Activated naive CD8-positive, alpha-beta T cell treated with anti-CD3 and anti-CD28 coated beads, Interleukin-2, amount 10 ng/mL, durations not matched to agents 7 days and 5 days (primary cell): ENCODE results near the gene TJP1. TPM values are rescaled to one million over a fixed set of nuclear protein-coding genes. Genes with fewer than 3 reads are reported as not detected.

Source experiments
- ATAC-seq: fragments of 150-1000 bp; cut with Tn5 transposase; one replicate; pipeline ENCODE4 v1.10.0; 2021; ENCODE audit warnings: low read depth, moderate library complexity
- POLR2A ChIA-PET: fragments of 350-600 bp; sonication (Branson Sonifier 250); formaldehyde crosslinking; loops from one replicate; lab custom pipeline; 2021; ENCODE audit warnings: antibody characterized with exemption; lab: Charles Lee
- DNase-seq: peaks from one replicate; pipeline ENCODE4 v3.0.0; 2021
- H3K27ac Mint-ChIP-seq: one replicate; pipeline ENCODE4 v1.8.0; 2022; ENCODE audit warnings: mild to moderate bottlenecking, mixed read lengths
- H3K27me3 Mint-ChIP-seq: one replicate; pipeline ENCODE4 v1.8.0; 2022; ENCODE audit warnings: mild to moderate bottlenecking, moderate library complexity, mixed read lengths
- H3K36me3 Mint-ChIP-seq: one replicate; pipeline ENCODE4 v1.8.0; 2021; ENCODE audit warnings: mild to moderate bottlenecking, mixed read lengths
- H3K4me1 Mint-ChIP-seq: one replicate; pipeline ENCODE4 v1.8.0; 2021; ENCODE audit warnings: mixed read lengths
- H3K4me3 Mint-ChIP-seq: one replicate; pipeline ENCODE4 v1.8.0; 2022; ENCODE audit warnings: mild to moderate bottlenecking, moderate library complexity, mixed read lengths
- H3K9me3 Mint-ChIP-seq: one replicate; pipeline ENCODE4 v1.8.0; 2021; ENCODE audit warnings: mixed read lengths
- total RNA-seq, 2 experiments: library from RNA; stranded (reverse); gene quantifications; one replicate each; pipeline ENCODE4 v1.2.3, GENCODE V29; 2021

Gene TJP1
- total RNA-seq, 2 experiments from 2014 or later: not detected

DNA sequence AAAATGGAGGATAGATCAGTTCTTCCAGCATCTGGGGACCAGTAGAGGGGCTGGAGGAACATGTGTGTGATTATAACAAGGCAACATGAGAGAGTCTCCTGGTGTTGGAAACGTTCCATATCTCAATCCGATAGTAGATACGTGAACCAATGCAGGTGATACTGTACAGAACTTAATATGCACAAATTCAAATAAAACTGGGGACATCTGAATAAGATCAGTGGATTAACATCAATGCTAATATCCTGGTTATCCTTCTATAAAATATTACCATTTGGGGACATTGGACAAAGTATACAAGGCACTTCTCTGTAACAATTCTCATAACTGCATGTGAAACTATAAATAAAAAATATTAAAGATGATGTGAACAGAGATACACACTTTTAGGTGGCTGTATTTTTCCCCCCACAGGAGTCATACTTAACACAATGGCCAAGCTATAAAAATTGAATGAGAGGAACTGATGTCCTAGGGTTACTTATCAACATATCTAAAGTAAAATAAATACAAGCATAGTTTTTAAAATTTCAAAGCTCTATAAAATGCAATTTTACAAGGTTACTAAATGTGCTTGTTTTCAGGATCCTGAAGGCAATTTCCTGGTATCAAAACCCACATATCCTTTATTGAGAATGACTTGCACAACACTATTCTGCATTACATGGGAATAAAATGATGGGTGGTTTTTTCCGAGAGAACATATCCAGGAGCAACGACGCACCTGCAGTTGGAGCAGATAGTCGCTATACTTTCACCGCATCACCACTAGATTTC is 31.1 kb upstream of the TJP1 start:
- POLR2A ChIA-PET: no interaction called here
- ATAC-seq: no peak
- Mint-ChIP-seq H3K27ac (no peak overlapping the region), H3K36me3 (no peaks in the 10 kb centered on the region), H3K9me3 (no peaks in the 10 kb centered on the region), H3K4me3 (no peak overlapping the region), H3K27me3 (peaks cover 9% of the 10 kb centered on the region), H3K4me1 (no peaks in the 10 kb centered on the region)
- no peak for DNase-seq

- Mint-ChIP-seq H3K4me1 (no peaks in the 10 kb centered on the region), H3K4me3 (no peak overlapping the region), H3K27me3 (peaks cover 9% of the 10 kb centered on the region), H3K27ac (no peak overlapping the region), H3K9me3 (peaks cover 8% of the 10 kb centered on the region), H3K36me3 (no peaks in the 10 kb centered on the region)
- POLR2A ChIA-PET: no interaction called here
- ATAC-seq: no peak
- no peak for DNase-seq
Observed at GRCh38 chr15:29852201-29852600, 29.9 kb upstream of the TJP1 start.

- H3K27me3 Mint-ChIP-seq: peaks cover 4% of the 10 kb centered on the region
- POLR2A ChIA-PET: no interaction called here
Observed at GRCh38 chr15:29849716-29850115, 27.4 kb upstream of the TJP1 start.

GRCh38 chr15:29849218-29849617 is 26.9 kb upstream of the TJP1 start:
- DNase-seq (no peak), ATAC-seq (no peak)
- peaks cover 9% of the 10 kb centered on the region for H3K9me3 Mint-ChIP-seq
- H3K27me3 Mint-ChIP-seq: peaks cover 2% of the 10 kb centered on the region
- POLR2A ChIA-PET: no interaction called here
- H3K36me3 Mint-ChIP-seq: no peaks in the 10 kb centered on the region
- H3K4me1 Mint-ChIP-seq: no peaks in the 10 kb centered on the region
- H3K27ac Mint-ChIP-seq: no peak overlapping the region
- no peak overlapping the region for H3K4me3 Mint-ChIP-seq

More at GRCh38 chr15:29849716-29850115, 27.4 kb upstream of the TJP1 start:
- no peak for DNase-seq
- no peak for ATAC-seq
- Mint-ChIP-seq H3K4me1 (no peaks in the 10 kb centered on the region), H3K9me3 (peaks cover 9% of the 10 kb centered on the region), H3K4me3 (no peak overlapping the region), H3K36me3 (no peaks in the 10 kb centered on the region), H3K27ac (no peak overlapping the region)

- ATAC-seq: no peak
- peaks cover 20% of the 10 kb centered on the region for H3K27me3 Mint-ChIP-seq
- H3K4me3 Mint-ChIP-seq: no peak overlapping the region
- H3K4me1 Mint-ChIP-seq: no peaks in the 10 kb centered on the region
- H3K36me3 Mint-ChIP-seq: no peaks in the 10 kb centered on the region
- peaks cover 9% of the 10 kb centered on the region for H3K9me3 Mint-ChIP-seq
- POLR2A ChIA-PET: no interaction called here
- DNase-seq: no peak
- H3K27ac Mint-ChIP-seq: no peak overlapping the region
Observed at GRCh38 chr15:29844290-29844903, 22.1 kb upstream of the TJP1 start.

- Mint-ChIP-seq H3K36me3 (no peaks in the 10 kb centered on the region), H3K4me1 (no peaks in the 10 kb centered on the region), H3K27me3 (peaks cover 25% of the 10 kb centered on the region), H3K4me3 (no peak overlapping the region), H3K9me3 (peaks cover 3% of the 10 kb centered on the region), H3K27ac (no peak overlapping the region)
- no peak for ATAC-seq
- POLR2A ChIA-PET: no interaction called here
- no peak for DNase-seq
Observed at GRCh38 chr15:29842290-29842689, 20.0 kb upstream of the TJP1 start.

DNA sequence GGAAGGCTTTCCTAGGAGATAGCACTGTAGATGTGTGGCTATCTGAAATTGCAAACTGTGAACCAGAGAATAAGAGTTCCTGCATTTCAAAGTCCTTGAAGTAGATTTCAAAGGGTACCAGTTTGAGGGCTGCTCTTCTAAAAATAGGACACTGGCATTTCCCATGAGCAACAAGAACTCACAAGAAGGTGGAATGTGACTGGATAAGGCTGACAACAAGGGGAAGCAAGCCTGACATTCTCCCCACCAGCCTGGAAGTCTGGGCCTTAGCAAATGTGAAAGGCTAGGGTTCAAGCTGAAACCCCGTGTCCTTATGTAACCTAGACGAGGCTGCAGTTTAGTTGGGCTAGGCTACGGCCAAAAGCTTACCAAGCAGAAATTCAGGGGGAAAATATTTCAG is 18.7 kb upstream of the TJP1 start:
- no peak for DNase-seq
- peaks cover 33% of the 10 kb centered on the region for H3K27me3 Mint-ChIP-seq
- POLR2A ChIA-PET: no interaction called here
- no peak overlapping the region for H3K27ac Mint-ChIP-seq
- ATAC-seq: no peak
- no peak overlapping the region for H3K4me3 Mint-ChIP-seq
- H3K36me3 Mint-ChIP-seq: no peaks in the 10 kb centered on the region
- no peaks in the 10 kb centered on the region for H3K4me1 Mint-ChIP-seq
- no peaks in the 10 kb centered on the region for H3K9me3 Mint-ChIP-seq

DNA sequence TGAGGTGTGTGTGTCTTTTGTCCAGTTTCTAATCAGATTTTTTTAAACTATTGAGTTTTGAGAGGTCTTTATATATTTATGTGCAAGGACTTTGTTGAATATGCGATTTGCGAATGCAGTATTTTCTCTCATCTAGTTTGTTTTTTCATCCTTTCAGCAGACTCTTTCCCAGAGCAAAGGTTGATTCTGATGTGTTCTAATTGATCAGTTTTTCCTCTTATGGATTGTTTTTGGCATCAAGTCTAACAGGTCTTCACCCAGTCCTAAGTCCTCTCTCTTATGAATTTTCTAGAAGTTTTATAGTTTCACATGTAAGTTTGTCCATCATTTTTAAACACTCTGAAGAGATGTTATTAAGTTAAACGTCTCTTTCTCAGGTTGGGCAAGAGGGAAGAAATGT is 17.8 kb upstream of the TJP1 start:
- ATAC-seq (no peak), DNase-seq (no peak)
- H3K9me3 Mint-ChIP-seq: no peaks in the 10 kb centered on the region
- H3K36me3 Mint-ChIP-seq: no peaks in the 10 kb centered on the region
- peaks cover 40% of the 10 kb centered on the region for H3K27me3 Mint-ChIP-seq
- no peak overlapping the region for H3K27ac Mint-ChIP-seq
- no peak overlapping the region for H3K4me3 Mint-ChIP-seq
- H3K4me1 Mint-ChIP-seq: no peaks in the 10 kb centered on the region
- POLR2A ChIA-PET: no interaction called here

GRCh38 chr15:29838352-29839010 is 16.2 kb upstream of the TJP1 start:
- H3K4me1 Mint-ChIP-seq: no peaks in the 10 kb centered on the region
- no peaks in the 10 kb centered on the region for H3K36me3 Mint-ChIP-seq
- no peak overlapping the region for H3K4me3 Mint-ChIP-seq
- H3K27me3 Mint-ChIP-seq: peaks cover 48% of the 10 kb centered on the region
- ATAC-seq (no peak), DNase-seq (no peak)
- no peak overlapping the region for H3K27ac Mint-ChIP-seq
- H3K9me3 Mint-ChIP-seq: no peaks in the 10 kb centered on the region
- POLR2A ChIA-PET: no interaction called here

DNA sequence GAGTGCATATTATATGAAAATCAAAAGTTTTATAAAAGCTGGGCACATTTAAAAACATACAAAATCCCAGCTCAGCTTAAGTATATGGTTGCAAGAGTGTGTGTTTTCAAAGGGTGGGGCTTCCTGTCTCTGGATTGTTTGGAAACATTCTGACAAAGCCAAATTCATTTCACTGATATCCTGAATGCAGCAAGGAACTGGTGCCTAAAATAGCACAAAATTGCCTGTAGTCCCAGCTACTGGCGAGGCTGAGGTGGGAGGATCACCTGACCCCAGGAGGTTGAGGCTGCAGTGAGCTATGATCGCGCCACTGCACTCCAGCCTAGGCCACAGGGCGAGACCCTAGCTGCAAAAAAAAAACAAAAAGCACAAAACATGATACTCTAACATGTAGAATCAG is 13.0 kb upstream of the TJP1 start:
- POLR2A ChIA-PET: no interaction called here
- ATAC-seq (no peak), DNase-seq (no peak)
- no peak overlapping the region for H3K27ac Mint-ChIP-seq
- H3K27me3 Mint-ChIP-seq: peaks cover 54% of the 10 kb centered on the region
- no peaks in the 10 kb centered on the region for H3K36me3 Mint-ChIP-seq
- H3K4me1 Mint-ChIP-seq: no peaks in the 10 kb centered on the region
- peaks cover 3% of the 10 kb centered on the region for H3K9me3 Mint-ChIP-seq
- H3K4me3 Mint-ChIP-seq: no peak overlapping the region

DNA sequence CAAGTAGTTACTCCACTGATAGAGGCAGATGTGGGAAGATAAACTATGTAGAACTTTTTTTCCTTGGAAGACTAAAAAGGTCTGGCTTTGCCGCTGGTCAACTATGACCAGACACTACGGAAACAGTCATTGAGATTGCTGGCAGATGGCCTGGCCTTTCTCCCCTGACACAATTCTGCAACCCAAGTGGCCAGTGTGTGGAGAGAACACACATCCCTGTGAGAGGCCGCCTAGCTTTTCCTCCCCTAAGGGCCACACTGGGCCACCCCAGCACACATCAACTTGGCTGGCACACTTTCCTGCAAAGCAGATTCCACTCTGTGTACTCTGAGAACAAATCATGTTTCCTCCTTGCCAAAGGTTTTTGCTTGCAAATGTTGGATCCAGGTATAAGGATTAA is 10.4 kb upstream of the TJP1 start:
- Mint-ChIP-seq H3K4me1 (no peaks in the 10 kb centered on the region), H3K27ac (no peak overlapping the region), H3K9me3 (peaks cover 3% of the 10 kb centered on the region), H3K27me3 (peaks cover 63% of the 10 kb centered on the region), H3K4me3 (no peak overlapping the region), H3K36me3 (no peaks in the 10 kb centered on the region)
- ATAC-seq: no peak
- no peak for DNase-seq
- POLR2A ChIA-PET: no interaction called here

DNA sequence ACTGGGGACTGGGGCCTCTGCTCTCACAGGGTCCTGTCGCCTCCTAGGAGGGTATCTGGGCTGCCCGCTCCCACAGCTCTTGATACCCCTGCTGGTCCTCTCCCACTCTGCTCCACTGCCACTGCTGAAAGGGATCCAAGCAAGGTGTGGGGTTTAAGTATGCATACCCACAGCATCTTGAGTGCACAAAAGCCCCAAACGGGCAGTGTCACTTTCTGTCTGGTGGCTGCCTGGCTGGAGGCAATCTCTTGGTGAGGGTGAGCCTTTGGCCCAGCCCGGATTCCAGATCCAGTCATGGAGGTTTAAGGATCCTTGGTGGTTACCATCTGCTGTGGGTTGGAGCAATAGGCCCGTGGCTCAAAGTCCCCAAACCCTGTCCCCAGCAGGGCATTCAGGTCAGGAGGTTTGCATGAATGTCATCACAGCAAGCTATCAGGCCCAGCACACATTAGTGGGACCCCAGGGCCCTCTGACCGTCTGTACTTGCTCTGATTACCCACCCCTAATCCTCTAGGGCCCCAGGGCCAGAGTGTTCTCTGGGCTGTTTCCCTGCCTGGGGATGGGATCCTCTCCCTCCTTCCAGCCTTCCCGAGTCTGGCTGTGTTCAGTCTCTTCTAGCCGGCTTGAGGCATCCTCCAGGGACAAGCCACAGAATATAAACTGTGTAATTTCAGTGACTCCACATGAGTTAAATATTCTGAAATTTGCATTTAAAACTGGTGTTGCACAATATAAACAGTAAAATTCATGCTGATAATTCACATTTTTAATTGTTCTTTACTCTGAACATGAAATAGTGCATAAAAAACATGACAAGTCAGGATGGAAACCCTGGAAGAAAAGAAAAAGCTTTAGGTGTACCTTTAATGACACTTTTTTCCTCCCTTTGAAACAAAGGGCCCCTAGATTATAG is 4.9 kb upstream of the TJP1 start:
- H3K27ac Mint-ChIP-seq: no peak overlapping the region
- peaks cover 77% of the 10 kb centered on the region for H3K27me3 Mint-ChIP-seq
- H3K9me3 Mint-ChIP-seq: peaks cover 5% of the 10 kb centered on the region
- H3K36me3 Mint-ChIP-seq: no peaks in the 10 kb centered on the region
- H3K4me1 Mint-ChIP-seq: peaks cover 14% of the 10 kb centered on the region
- ATAC-seq (no peak), DNase-seq (no peak)
- H3K4me3 Mint-ChIP-seq: no peak overlapping the region
- POLR2A ChIA-PET: no interaction called here

DNA sequence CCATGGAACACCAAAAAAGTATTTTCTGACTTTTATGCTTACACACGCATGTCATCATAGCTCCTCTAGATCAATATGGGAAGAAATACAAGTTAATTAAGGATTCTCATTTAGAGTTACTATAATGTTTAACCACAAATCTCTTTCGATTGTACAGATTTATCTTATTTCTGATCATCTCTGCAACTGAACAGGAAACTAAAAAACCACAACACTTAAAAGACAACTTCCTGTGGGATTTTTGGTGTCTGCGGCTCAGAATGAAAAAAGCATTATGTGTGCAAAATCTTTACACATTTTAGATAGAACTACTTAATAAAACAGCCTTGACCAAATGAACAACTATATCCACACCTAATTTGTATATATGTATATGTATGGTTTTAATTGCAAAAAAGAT is 3.0 kb upstream of the TJP1 start:
- Mint-ChIP-seq H3K4me3 (no peak overlapping the region), H3K4me1 (peaks cover 14% of the 10 kb centered on the region), H3K27me3 (peaks cover 73% of the 10 kb centered on the region), H3K36me3 (no peaks in the 10 kb centered on the region), H3K27ac (no peak overlapping the region), H3K9me3 (peaks cover 4% of the 10 kb centered on the region)
- ATAC-seq (no peak), DNase-seq (no peak)
- POLR2A ChIA-PET: no interaction called here
